H54 (cell line): ENCODE results near the gene SAP30BP.

ENCODE experiments used
- DNase-seq: peaks from one replicate; pipeline ENCODE4 v3.0.0; 2011; ENCODE audit warnings: low spot score, mixed read lengths; ENCODE audit not compliant: insufficient read length
- FAIRE-seq: peaks from 3 replicates; lab custom pipeline; 2011; peaks lifted over from hg19 to GRCh38; lab: Jason Lieb, UNC
- POLR2A ChIP-seq: IDR thresholded peaks from 2 replicates; pipeline ENCODE4 v1.6.1; 2011; ENCODE audit warnings: low read depth, mild to moderate bottlenecking, low read length

Gene SAP30BP

GRCh38 chr17:75647061-75647460 is 20.1 kb upstream of the SAP30BP start:
- DNase-seq (no peak), FAIRE-seq (no peak)
- TF ChIP-seq POLR2A = no peak

- no peak for DNase-seq
- TF ChIP-seq POLR2A = no peak
- FAIRE-seq = no peak
Observed at GRCh38 chr17:75647921-75648320, 19.2 kb upstream of the SAP30BP start.

GRCh38 chr17:75649687-75650086 is 17.5 kb upstream of the SAP30BP start:
- no peak for TF ChIP-seq POLR2A
- DNase-seq = no peak
- no peak for FAIRE-seq

GRCh38 chr17:75650874-75651273 is 16.3 kb upstream of the SAP30BP start:
- no peak for DNase-seq
- TF ChIP-seq POLR2A = no peak
- no peak for FAIRE-seq

- no peak for FAIRE-seq
- no peak for DNase-seq
- TF ChIP-seq POLR2A = no peak
Observed at GRCh38 chr17:75652341-75652740, 14.8 kb upstream of the SAP30BP start.

GRCh38 chr17:75652934-75653549 is 14.1 kb upstream of the SAP30BP start:
- FAIRE-seq = no peak
- no peak for TF ChIP-seq POLR2A
- DNase-seq = no peak

GRCh38 chr17:75654176-75654575 is 13.0 kb upstream of the SAP30BP start:
- DNase-seq = no peak
- TF ChIP-seq POLR2A = no peak
- FAIRE-seq = no peak

- TF ChIP-seq POLR2A = no peak
- FAIRE-seq (no peak), DNase-seq (no peak)
Observed at GRCh38 chr17:75658237-75658636, 8.9 kb upstream of the SAP30BP start.

GRCh38 chr17:75661531-75661930 is 5.6 kb upstream of the SAP30BP start:
- no peak for TF ChIP-seq POLR2A
- DNase-seq (no peak), FAIRE-seq (no peak)

- DNase-seq (no peak), FAIRE-seq (no peak)
- no peak for TF ChIP-seq POLR2A
Observed at GRCh38 chr17:75662511-75662910, 4.6 kb upstream of the SAP30BP start.

- no peak for DNase-seq
- no peak for FAIRE-seq
- TF ChIP-seq POLR2A = no peak
Observed at GRCh38 chr17:75664099-75664549, 3.0 kb upstream of the SAP30BP start.

GRCh38 chr17:75665981-75666380 is 1.2 kb upstream of the SAP30BP start:
- no peak for DNase-seq
- no peak for FAIRE-seq
- no peak for TF ChIP-seq POLR2A

GRCh38 chr17:75667825-75668224 is 687 bp downstream of the SAP30BP start:
- FAIRE-seq = no peak
- DNase-seq = no peak
- TF ChIP-seq POLR2A = no peak

GRCh38 chr17:75668489-75668888 is 1.4 kb downstream of the SAP30BP start:
- DNase-seq (no peak), FAIRE-seq (no peak)
- TF ChIP-seq POLR2A = no peak

- FAIRE-seq (no peak), DNase-seq (no peak)
- TF ChIP-seq POLR2A = no peak
Observed at GRCh38 chr17:75670868-75671267, 3.7 kb downstream of the SAP30BP start.
